Adipose tissue (tissue), 3 donors: ENCODE measurements around the gene TOP2B. TPM values are rescaled to one million over a fixed set of nuclear protein-coding genes. Genes with fewer than 3 reads are reported as not detected.

Experiments used
- H3K27ac ChIP-seq: one replicate; pipeline ENCODE4 v1.5.1; 2013; ENCODE audit warnings: low read depth, low read length
- WGBS, 3 donors: extraction: QIAGEN DNeasy Blood & Tissue Kit; methylation state at CpG; one replicate each; pipeline ENCODE4 v1.1.7; 2013; 5-methylcytosine and 5-hydroxymethylcytosine counted together
- polyA plus RNA-seq, 3 donors: library from polyadenylated mRNA; stranded (reverse); fragments of 200-250 nt; gene quantifications; one replicate each; pipeline ENCODE4 v1.2.3, GENCODE V29; 2013
- donor health status: healthy with polysubstance abuse.
- donor health status: Bipolar disorder and iron deficiency.
- donor health status: healthy.

Gene TOP2B
- polyA plus RNA-seq, 3 donors: 22.0 to 51.7 (median 34.5) TPM

DNA sequence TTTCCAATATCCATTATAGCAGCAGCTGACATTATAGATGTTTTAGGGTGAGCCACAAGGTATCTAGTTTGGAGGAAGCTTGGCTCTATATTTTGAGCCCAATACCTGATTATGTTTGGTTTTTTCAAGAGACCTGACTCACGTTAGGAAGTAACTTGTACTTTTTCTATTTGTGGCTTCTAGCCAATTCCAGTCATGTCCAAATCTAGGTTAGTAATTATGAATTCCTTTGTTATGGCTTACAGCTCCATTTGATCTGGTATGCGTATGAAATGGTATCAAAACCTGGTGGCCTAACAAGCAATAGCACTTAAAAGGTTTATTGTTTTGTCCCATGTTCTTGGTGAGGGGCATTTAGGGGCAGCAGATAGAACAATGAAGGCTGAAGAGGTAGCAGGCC lies 115.9 kb downstream of the TOP2B start:
- WGBS, 3 donors: 61 to 66% (median 63%) methylated on average over 2 of the region's 2 CpGs
- H3K27ac ChIP-seq: no peak overlapping the region

GRCh38 chr3:25547943-25548674 lies 116.6 kb downstream of the TOP2B start:
- H3K27ac ChIP-seq: no peak overlapping the region
- 24 to 30% (median 29%) methylated on average over 1 of the region's 1 CpG for WGBS, 3 donors

Other genes with a start within 250 kb of the TOP2B start
- gene RARB, start 236.6 kb downstream of the TOP2B start, polyA plus RNA-seq: 1 to 10 TPM in 2 of 3 donors, under 1 TPM in 1; 0.75 to 4.7 (median 3.0) TPM
- 10 to 100 TPM; 14.4 to 17.4 (median 17.2) TPM for gene NGLY1, start 118.5 kb upstream of the TOP2B start, polyA plus RNA-seq
- 10 to 100 TPM in 1 of 3 donors, 1 to 10 TPM in 2; 6.9 to 10.3 (median 9.5) TPM for gene OXSM, start 125.2 kb upstream of the TOP2B start, polyA plus RNA-seq